Measurements from ENCODE around the gene LNX1.

LNX1 gene

GRCh38 chr4:53576071-53576617, 15.1 kb downstream of the LNX1 start:
- DNase-seq (ENCODE audit: low spot score), result no peak

GRCh38 chr4:53575552-53575951, 15.7 kb downstream of the LNX1 start:
- no peak for DNase-seq (ENCODE audit: low spot score)
- H3K4me3 ChIP-seq, result no peak overlapping the region
- H3K27ac ChIP-seq, result no peak overlapping the region
- TF ChIP-seq CTCF (IDR thresholded peaks at IDR 0.05), result no peak

More at GRCh38 chr4:53576071-53576617, 15.1 kb downstream of the LNX1 start:
- no peak overlapping the region for H3K4me3 ChIP-seq
- no peak overlapping the region for H3K27ac ChIP-seq
- TF ChIP-seq CTCF (IDR thresholded peaks at IDR 0.05), result no peak

- H3K27ac ChIP-seq, result no peak overlapping the region
- no peak for TF ChIP-seq CTCF (IDR thresholded peaks at IDR 0.05)
- no peak for DNase-seq (ENCODE audit: low spot score)
- H3K4me3 ChIP-seq, result no peak overlapping the region
Measured at GRCh38 chr4:53574528-53574927, 16.8 kb downstream of the LNX1 start.

- H3K27ac ChIP-seq, result no peak overlapping the region
- no peak overlapping the region for H3K4me3 ChIP-seq
- TF ChIP-seq CTCF (IDR thresholded peaks at IDR 0.05), result no peak
- DNase-seq (ENCODE audit: low spot score), result no peak
Measured at GRCh38 chr4:53573696-53574095, 17.6 kb downstream of the LNX1 start.

- H3K27ac ChIP-seq, result no peak overlapping the region
- DNase-seq (ENCODE audit: low spot score), result no peak
- no peak for TF ChIP-seq CTCF (IDR thresholded peaks at IDR 0.05)
- no peak overlapping the region for H3K4me3 ChIP-seq
Measured at GRCh38 chr4:53572600-53572994, 18.7 kb downstream of the LNX1 start.

- no peak for DNase-seq (ENCODE audit: low spot score)
- Histone ChIP-seq H3K4me3 (no peak overlapping the region), H3K27ac (no peak overlapping the region)
- TF ChIP-seq CTCF (IDR thresholded peaks at IDR 0.05), result no peak
Measured at GRCh38 chr4:53571936-53572599, 19.2 kb downstream of the LNX1 start.

GRCh38 chr4:53563824-53564223, 27.5 kb downstream of the LNX1 start:
- Histone ChIP-seq H3K4me3 (no peak overlapping the region), H3K27ac (no peak overlapping the region)
- TF ChIP-seq CTCF (IDR thresholded peaks at IDR 0.05), result no peak
- DNase-seq (ENCODE audit: low spot score), result no peak

All from coronary artery (tissue), 2 donors.